Epithelial cell of esophagus (primary cell): ENCODE measurements around the gene ORC5.
A peak's percentile ranks its signal among the peaks of the same experiment; 100 is the strongest.

ENCODE experiments used
- DNase-seq: peaks from one replicate; pipeline ENCODE4 v3.0.0; 2010; ENCODE audit warnings: low read depth
- H3K4me3 ChIP-seq: 2 replicates; pipeline ENCODE4 v1.5.1; 2011; ENCODE audit warnings: mild to moderate bottlenecking, low read length, control low read depth
- CTCF ChIP-seq: IDR thresholded peaks from 2 replicates; pipeline ENCODE4 v1.5.1; 2011; ENCODE audit warnings: low read depth, mild to moderate bottlenecking, low read length, control low read depth, inconsistent platforms; ENCODE audit not compliant: insufficient read depth; ENCODE audit errors: missing control alignments

Gene ORC5

DNA sequence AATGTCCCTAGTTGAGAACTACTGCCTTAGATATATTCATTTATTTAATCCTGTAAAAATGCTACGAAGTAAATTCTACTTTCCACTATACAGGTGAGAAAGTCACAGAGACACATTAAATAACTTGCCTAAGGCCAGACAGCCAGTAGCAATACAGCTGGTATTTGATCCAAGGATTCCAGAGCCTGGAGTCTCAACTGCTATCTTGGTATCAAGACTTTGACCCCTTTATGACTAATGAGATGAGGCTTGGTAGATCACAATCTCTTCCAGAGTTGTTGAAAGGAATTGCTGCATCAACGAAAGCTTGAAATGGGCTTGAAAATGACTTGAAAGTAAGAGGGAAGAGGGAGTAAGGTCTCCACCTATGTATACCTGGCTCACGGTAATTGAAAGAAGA is 83.3 kb downstream of the ORC5 start:
- TF ChIP-seq CTCF = no peak
- DNase-seq = no peak

GRCh38 chr7:104123786-104124185 is 84.0 kb downstream of the ORC5 start:
- TF ChIP-seq CTCF = no peak
- DNase-seq = peak; percentile 62
- no peak overlapping the region for H3K4me3 ChIP-seq

More for the DNA sequence above, 83.3 kb downstream of the ORC5 start:
- H3K4me3 ChIP-seq = no peak overlapping the region

DNA sequence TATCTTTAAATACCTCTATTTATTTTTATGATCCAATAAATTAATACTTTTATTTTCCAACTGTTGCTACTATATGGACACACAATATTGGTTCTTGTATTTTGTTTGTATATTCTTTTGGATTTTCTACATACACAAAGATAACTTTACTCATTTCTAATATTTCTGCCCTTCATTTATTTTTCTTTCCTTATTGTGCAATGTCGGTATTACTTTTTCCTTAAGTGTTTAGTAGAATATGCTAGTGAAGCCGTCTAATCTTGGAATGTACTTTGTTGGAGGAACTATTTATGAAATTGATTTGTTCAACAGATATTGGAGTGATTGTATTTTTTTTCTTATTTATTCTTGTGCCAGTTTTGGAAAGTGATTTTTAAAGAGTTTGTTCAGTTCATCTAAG is 94.0 kb downstream of the ORC5 start:
- no peak for TF ChIP-seq CTCF
- DNase-seq = no peak

DNA sequence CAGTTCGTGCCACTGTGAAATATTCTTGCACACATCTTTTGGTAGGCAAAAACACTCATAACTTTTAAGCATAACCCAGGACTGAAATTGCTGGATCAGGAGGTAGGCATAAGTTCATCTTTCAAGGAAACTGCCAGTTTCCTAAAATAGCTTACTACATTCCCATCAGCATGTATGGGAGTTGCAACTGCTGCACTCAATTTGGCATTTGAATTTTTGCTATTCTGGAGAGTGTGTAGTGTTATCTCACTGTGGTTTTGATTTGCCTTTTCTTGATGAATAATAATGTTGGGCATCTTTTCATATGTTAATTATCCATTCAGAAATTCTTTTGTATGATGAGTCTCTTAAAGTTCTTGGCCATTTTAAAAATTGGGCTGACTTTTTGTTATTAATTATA is 95.2 kb downstream of the ORC5 start:
- H3K4me3 ChIP-seq = no peak overlapping the region
- no peak for TF ChIP-seq CTCF
- no peak for DNase-seq

More for the DNA sequence above, 94.0 kb downstream of the ORC5 start:
- H3K4me3 ChIP-seq = no peak overlapping the region

- DNase-seq = no peak
- no peak for TF ChIP-seq CTCF
- no peak overlapping the region for H3K4me3 ChIP-seq
Measured at GRCh38 chr7:104111271-104111670, 96.5 kb downstream of the ORC5 start.

GRCh38 chr7:104106108-104106905 is 101.5 kb downstream of the ORC5 start:
- peak; percentile 35 for DNase-seq
- TF ChIP-seq CTCF = no peak
- no peak overlapping the region for H3K4me3 ChIP-seq

GRCh38 chr7:104098890-104099289 is 108.9 kb downstream of the ORC5 start:
- no peak overlapping the region for H3K4me3 ChIP-seq
- DNase-seq = no peak
- TF ChIP-seq CTCF = no peak
